Small intestine (tissue), 7 donors: ENCODE data around the gene PPP4R2. TPM values are rescaled to one million over a fixed set of nuclear protein-coding genes. Genes with fewer than 3 reads are reported as not detected.

ENCODE experiments used
- DNase-seq, 2 donors: peaks; one replicate each; pipeline versions ENCODE4 v3.0.0 to v3.0.0-alpha.2; 2013
- FAIRE-seq: peaks from 2 replicates; lab custom pipeline; 2012; peaks lifted over from hg19 to GRCh38; lab: Jason Lieb, UNC
- H3K27ac ChIP-seq, 3 donors: one replicate each; pipeline ENCODE4 v1.5.1; 2013; ENCODE audit warnings: low read length in 2 of 3, mild to moderate bottlenecking in 2 of 3, control low read depth in 1 of 3, inconsistent platforms in 1 of 3, low read depth in 1 of 3, moderate library complexity in 1 of 3
- H3K27me3 ChIP-seq, 3 donors: one replicate each; pipeline ENCODE4 v1.6.1; 2013; ENCODE audit warnings: low read length in 3 of 3, inconsistent platforms in 1 of 3; ENCODE audit not compliant: control insufficient read depth in 3 of 3, insufficient read depth in 3 of 3
- H3K36me3 ChIP-seq, 3 donors: one replicate each; pipeline ENCODE4 v1.6.1; 2013; ENCODE audit warnings: low read length in 3 of 3, inconsistent platforms in 1 of 3, low read depth in 1 of 3, mild to moderate bottlenecking in 1 of 3, moderate library complexity in 1 of 3; ENCODE audit not compliant: control insufficient read depth in 3 of 3, insufficient read depth in 2 of 3
- H3K4me1 ChIP-seq, 3 donors: one replicate each; pipeline ENCODE4 v1.6.1; 2013; ENCODE audit warnings: low read length in 2 of 3, inconsistent platforms in 1 of 3, low read depth in 1 of 3, mild to moderate bottlenecking in 1 of 3, moderate library complexity in 1 of 3; ENCODE audit not compliant: control insufficient read depth in 3 of 3, insufficient read depth in 2 of 3
- H3K4me3 ChIP-seq, 3 donors: one replicate each; pipeline ENCODE4 v1.5.1; 2013; ENCODE audit warnings: low read length in 3 of 3, control low read depth in 1 of 3, inconsistent platforms in 1 of 3, low read depth in 1 of 3, mild to moderate bottlenecking in 1 of 3, moderate library complexity in 1 of 3
- H3K9me3 ChIP-seq, 2 donors: one replicate each; pipeline ENCODE4 v1.6.1; 2013; ENCODE audit warnings: low read depth in 1 of 2, low read length in 1 of 2; ENCODE audit not compliant: control insufficient read depth in 2 of 2, insufficient read depth in 1 of 2
- WGBS, 3 donors: extraction: QIAGEN DNeasy Blood & Tissue Kit; methylation state at CpG; one replicate each; pipeline ENCODE4 v1.1.7; 2013; 5-methylcytosine and 5-hydroxymethylcytosine counted together
- polyA plus RNA-seq, 4 donors: library from polyadenylated mRNA; stranded (reverse) in 3 of 4; unstranded in 1 of 4; fragments of 200-250 nt in 3 of 4; fragments of 120-200 nt in 1 of 4; gene quantifications; one replicate each; pipeline versions ENCODE4 v1.2.1 to v1.2.3, GENCODE V29; 2013
- donor health status: healthy with polysubstance abuse.
- donor health status: control.
- donor health status: control.
- donor health status: Bipolar disorder and iron deficiency.
- donor health status: healthy.

PPP4R2 gene
- polyA plus RNA-seq, 4 donors: 18.8 to 67.6 (median 24.1) TPM

DNA sequence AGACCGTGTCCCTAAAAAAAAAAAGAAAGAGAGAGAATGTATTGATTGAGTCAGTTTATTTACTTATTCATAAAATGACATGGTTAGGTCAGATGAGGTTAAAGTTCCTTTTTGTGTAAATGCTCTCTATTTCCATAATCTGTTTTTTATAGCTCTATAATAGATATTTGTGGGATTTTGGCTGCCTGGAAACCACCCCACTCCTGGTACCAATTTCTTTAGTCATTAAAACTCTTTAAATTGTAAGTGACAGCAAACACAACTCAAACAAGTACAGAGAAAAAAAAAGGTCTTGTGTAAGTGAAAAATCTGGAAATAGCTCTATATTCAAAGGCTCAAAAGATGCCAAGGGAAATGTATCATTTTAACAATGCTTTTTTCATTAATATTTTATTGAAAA, 11.0 kb upstream of the PPP4R2 start:
- 22 to 67% (median 33%) methylated on average over 1 of the region's 1 CpG for WGBS, 3 donors
- FAIRE-seq: no peak

DNA sequence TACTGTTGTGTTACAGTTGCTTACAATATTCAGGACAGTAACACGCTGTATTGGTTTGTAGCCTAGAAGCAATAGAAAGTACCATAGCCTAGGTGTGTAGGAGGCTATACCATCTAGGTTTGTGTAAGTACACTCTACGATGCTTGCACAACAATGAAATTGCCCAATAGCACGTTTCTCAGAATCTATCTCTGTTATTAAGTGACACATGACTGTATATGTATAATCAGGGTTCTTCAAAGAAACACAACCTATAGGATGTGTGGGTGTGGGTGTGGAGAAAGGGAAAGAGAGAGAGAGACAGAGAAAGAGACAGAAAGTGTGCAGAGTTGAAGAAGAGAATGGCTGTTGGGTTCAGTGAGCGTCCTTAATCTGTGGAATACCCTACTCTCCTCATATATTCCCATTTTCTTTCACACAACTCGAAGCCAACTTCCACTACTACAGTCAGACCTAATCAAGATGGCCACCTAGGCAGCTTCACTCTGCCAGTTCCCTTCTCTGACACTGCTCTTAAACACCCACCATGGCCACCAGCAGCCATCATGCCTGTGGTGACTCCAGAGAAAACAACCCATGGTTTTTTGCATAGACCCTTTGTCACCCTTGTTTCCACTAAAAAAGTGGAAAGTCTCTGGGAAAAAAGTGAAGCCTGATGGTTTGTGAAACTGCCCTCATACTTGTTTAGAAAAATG, 5.8 kb upstream of the PPP4R2 start:
- H3K4me1 ChIP-seq: no peaks in the 10 kb centered on the region
- FAIRE-seq (no peak), DNase-seq (peak in 1 of 2 donors; percentile 70)
- 75 to 81% (median 77%) methylated on average over 5 of the region's 5 CpGs for WGBS, 3 donors
- no peaks in the 10 kb centered on the region for H3K36me3 ChIP-seq
- no peaks in the 10 kb centered on the region for H3K27me3 ChIP-seq
- H3K27ac ChIP-seq: no peak overlapping the region
- H3K9me3 ChIP-seq: no peaks in the 10 kb centered on the region
- no peak overlapping the region for H3K4me3 ChIP-seq

More for the DNA sequence above, 11.0 kb upstream of the PPP4R2 start:
- Histone ChIP-seq H3K9me3 (peaks cover 0 to 9% of the 10 kb centered on the region in 2 donors), H3K4me1 (peaks cover 0 to 1% (median 0%) of the 10 kb centered on the region in 3 donors), H3K27ac (no peak overlapping the region), H3K36me3 (no peaks in the 10 kb centered on the region), H3K4me3 (no peak overlapping the region), H3K27me3 (no peaks in the 10 kb centered on the region)
- no peak for DNase-seq

DNA sequence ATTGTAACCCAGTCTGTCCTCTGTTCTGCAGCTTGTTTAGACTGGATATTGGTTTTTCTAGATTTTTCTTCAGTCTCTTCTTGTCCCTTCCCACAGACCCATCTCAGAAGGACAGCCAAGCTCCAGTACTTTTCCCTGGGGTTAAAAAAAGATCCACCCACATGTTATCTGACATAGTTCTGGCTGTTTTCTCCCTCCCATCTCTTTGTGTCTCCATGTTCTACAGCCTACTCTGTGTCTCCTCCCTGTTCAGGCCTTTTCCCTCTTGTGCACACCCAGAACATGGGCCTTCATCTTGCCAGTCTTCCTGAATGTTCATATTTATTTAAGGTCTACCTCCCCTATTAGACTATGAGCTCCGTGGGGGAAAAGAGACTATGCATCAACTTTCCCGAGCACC, 5.1 kb upstream of the PPP4R2 start:
- Histone ChIP-seq H3K27me3 (no peaks in the 10 kb centered on the region), H3K9me3 (no peaks in the 10 kb centered on the region), H3K27ac (no peak overlapping the region), H3K36me3 (no peaks in the 10 kb centered on the region), H3K4me3 (no peak overlapping the region), H3K4me1 (peaks cover 0 to 5% (median 0%) of the 10 kb centered on the region in 3 donors)
- DNase-seq (no peak), FAIRE-seq (no peak)
- WGBS, 3 donors: 78 to 92% (median 86%) methylated on average over 2 of the region's 2 CpGs

- no peak overlapping the region for H3K4me3 ChIP-seq
- WGBS, 3 donors: 80 to 84% (median 81%) methylated on average over 6 of the region's 6 CpGs
- H3K27ac ChIP-seq: no peak overlapping the region
- no peaks in the 10 kb centered on the region for H3K36me3 ChIP-seq
- no peaks in the 10 kb centered on the region for H3K9me3 ChIP-seq
- H3K27me3 ChIP-seq: no peaks in the 10 kb centered on the region
- no peak for DNase-seq
- no peak for FAIRE-seq
- H3K4me1 ChIP-seq: peaks cover 0 to 5% (median 2%) of the 10 kb centered on the region in 3 donors
Measured at GRCh38 chr3:72993391-72993790, 3.2 kb upstream of the PPP4R2 start.

GRCh38 chr3:72995337-72995736, 1.3 kb upstream of the PPP4R2 start:
- H3K27me3 ChIP-seq: no peaks in the 10 kb centered on the region
- H3K4me1 ChIP-seq: peaks cover 5 to 6% (median 5%) of the 10 kb centered on the region in 3 donors
- no peak overlapping the region for H3K27ac ChIP-seq
- no peaks in the 10 kb centered on the region for H3K9me3 ChIP-seq
- WGBS, 3 donors: 50 to 83% (median 69%) methylated on average over 10 of the region's 10 CpGs
- FAIRE-seq (no peak), DNase-seq (peak; percentile 45 to 49)
- H3K4me3 ChIP-seq: no peak overlapping the region
- no peaks in the 10 kb centered on the region for H3K36me3 ChIP-seq

DNA sequence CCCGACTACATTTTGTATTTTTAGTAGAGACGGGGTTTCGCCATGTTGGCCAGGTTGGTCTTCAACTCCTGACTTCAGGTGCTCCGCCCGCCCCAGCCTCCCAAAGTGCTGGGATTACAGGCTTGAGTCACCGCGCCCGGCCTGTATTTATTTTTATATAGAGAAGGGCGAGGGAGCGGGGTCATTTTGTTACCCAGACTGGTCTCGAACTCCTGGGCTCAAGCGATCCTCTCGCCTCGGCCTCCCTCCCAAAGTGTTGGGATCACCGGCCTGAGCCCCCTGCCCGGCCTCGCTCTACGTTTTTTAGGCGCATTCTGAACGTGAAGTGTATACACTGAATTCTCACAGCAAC, 514 bp upstream of the PPP4R2 start:
- Histone ChIP-seq H3K4me3 (peak overlapping the region in 2 of 3 donors; percentile 11 to 90), H3K27me3 (no peaks in the 10 kb centered on the region), H3K36me3 (peaks cover 0 to 2% (median under 1%) of the 10 kb centered on the region in 3 donors), H3K4me1 (peaks cover 5 to 6% (median 5%) of the 10 kb centered on the region in 3 donors), H3K9me3 (no peaks in the 10 kb centered on the region), H3K27ac (peak overlapping the region; percentile 60 to 96 (median 93))
- no peak for FAIRE-seq
- no peak for DNase-seq
- 72 to 84% (median 79%) methylated on average over 20 of the region's 20 CpGs for WGBS, 3 donors

DNA sequence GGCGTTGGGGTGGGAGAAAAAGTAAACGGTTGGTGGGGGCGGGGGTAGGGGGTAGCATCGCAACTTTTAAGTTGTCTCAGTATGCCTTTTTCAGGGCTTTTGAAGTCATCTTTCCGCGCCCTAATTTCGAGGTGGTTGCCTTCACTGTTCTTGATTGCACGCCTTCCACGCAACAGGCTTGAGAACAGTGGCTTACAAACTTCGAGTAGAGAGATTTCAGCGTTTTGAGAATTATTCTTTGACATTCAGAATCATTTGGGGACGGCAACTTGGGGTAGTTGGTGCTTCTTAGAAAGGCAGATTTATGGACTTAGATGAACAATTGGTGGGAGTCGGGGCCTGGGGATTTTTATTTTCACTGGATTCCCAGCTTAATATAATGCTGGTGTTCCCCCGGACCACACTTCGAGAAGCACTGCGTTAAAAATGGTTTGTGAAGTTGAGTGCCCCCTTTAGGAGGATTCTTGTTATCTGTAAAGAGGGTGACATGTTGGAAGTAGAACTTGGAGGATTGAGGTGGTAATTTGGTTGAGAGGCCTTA, 880 bp downstream of the PPP4R2 start:
- peak; percentile 50 to 72 for DNase-seq
- Histone ChIP-seq H3K27ac (peak overlapping the region; percentile 34 to 96 (median 93)), H3K4me1 (peaks cover 5 to 10% (median 7%) of the 10 kb centered on the region in 3 donors), H3K36me3 (peaks cover 0 to 10% (median 4%) of the 10 kb centered on the region in 3 donors), H3K27me3 (no peaks in the 10 kb centered on the region), H3K9me3 (no peaks in the 10 kb centered on the region), H3K4me3 (peak overlapping the region; percentile 77 to 90 (median 84))
- no peak for FAIRE-seq
- 0 to 1% (median 1%) methylated on average over 16 of the region's 16 CpGs for WGBS, 3 donors

- 5 to 14% (median 6%) methylated on average over 4 of the region's 4 CpGs for WGBS, 3 donors
- Histone ChIP-seq H3K27me3 (no peaks in the 10 kb centered on the region), H3K36me3 (peaks cover 0 to 14% (median 4%) of the 10 kb centered on the region in 3 donors), H3K4me3 (peak overlapping the region; percentile 13 to 90 (median 41)), H3K4me1 (peaks cover 5 to 10% (median 7%) of the 10 kb centered on the region in 3 donors), H3K9me3 (no peaks in the 10 kb centered on the region), H3K27ac (no peak overlapping the region)
- FAIRE-seq (no peak), DNase-seq (no peak)
Measured at GRCh38 chr3:72998466-72998865, 1.9 kb downstream of the PPP4R2 start.
